Brain pericyte (primary cell): Measurements from ENCODE around the gene TMEM190.
"Not testable (repeated sequence)": the region's sequence is repeated elsewhere in the genome, so short reads cannot be mapped to it uniquely, and the experiment has no call there.

Experiments used
- DNase-seq: peaks from one replicate; pipeline ENCODE4 v3.0.0-alpha.2; 2012; ENCODE audit warnings: low read depth, low spot score

The TMEM190 gene

DNA sequence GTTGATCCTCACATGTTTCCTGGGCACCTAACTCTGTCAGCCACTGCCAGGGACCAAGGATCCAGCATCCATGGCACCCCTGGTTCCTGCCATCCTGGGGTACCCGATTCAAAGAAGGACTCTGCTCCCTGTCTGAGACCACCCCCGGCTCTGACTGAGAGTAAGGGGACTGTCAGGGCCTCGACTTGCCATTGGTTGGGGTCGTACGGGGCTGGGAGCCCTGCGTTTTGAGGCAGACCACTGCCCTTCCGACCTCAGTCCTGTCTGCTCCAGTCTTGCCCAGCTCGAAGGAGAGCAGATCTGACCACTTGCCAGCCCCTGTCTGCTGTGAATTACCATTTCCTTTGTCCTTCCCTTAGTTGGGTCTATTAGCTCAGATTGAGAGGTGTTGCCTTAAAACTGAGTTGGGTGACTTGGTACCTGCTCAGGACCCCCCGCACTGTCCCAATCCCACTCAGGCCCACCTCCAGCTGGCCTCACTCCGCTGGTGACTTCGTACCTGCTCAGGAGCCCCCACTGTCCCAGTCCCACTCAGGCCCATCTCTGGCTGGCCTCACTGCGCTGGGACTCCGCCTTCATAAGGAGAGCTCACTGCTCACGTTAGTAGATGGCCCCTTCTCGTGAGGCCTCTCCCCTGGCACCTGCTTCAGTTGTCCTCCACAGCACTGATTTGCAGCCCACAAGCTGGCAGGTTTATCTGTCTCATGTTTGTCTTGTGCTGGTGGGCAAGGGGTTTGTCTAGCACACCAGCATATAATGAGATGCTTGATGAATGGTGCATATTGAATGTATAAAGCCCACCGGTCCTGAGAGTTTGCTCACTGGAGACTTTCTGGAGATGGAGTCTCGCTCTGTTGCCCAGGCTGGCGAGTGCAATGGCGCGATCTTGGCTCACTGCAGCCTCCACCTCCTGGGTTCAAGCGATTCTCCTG is 13.0 kb downstream of the TMEM190 start:
- no peak for DNase-seq

DNA sequence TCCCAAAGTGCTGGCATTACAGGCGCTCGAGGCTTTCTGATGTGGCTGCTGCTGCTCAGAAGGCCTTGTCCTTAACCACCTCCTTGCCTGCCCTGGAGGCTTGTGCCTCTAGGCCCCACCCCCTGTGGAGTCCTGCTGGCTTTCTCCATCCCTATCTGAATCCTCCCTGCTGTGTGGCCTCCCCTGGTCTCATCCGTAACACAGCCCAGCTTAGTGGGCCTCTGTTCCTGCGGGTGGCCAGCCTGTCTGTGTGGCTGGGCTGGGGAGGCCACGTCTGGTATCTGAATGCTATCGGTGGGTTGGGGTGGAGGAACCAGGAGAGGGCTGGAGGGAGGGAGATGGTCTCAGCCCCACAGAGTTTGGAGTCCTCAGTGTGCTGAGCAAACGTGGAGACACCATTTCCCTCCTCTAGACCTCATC is 13.8 kb downstream of the TMEM190 start:
- no peak for DNase-seq

GRCh38 chr19:55391191-55391670 is 14.6 kb downstream of the TMEM190 start:
- no peak for DNase-seq

GRCh38 chr19:55391702-55392615 is 15.3 kb downstream of the TMEM190 start:
- no peak for DNase-seq

GRCh38 chr19:55392820-55393761 is 16.5 kb downstream of the TMEM190 start:
- DNase-seq: no peak

DNA sequence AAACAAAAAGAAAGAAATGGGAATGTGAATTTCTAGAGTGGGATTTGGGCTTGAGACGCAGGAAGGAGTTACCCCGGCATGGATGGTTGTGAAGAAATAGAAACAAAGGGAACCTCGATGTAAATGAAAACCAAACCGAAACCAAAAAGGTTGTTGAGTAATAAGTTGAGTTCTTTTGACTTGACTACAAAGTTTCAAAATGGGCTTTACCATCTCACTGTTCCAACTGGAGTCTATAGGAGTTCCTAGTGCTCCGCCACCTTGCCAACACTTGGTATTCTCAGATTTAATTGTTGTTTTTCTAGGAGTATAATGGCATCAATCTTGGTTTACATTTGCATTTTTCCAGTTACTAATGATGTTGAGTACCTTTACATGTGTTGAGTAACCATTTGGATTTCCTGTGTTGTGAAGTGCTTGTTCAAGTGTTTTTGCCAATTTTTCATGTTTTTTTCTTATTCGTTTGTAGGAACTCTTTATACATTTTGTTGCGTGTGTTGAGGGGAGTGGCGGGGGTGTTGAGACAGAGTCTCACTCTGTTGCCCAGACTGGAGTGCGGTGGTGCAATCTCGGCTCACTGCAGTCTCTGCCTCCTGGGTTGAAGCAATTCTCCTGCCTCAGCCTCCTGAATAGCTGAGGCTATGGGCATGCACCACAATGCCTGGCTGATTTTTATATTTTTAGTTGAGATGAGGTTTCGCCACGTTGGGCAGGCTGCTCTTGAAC is 21.7 kb downstream of the TMEM190 start:
- no peak for DNase-seq

DNA sequence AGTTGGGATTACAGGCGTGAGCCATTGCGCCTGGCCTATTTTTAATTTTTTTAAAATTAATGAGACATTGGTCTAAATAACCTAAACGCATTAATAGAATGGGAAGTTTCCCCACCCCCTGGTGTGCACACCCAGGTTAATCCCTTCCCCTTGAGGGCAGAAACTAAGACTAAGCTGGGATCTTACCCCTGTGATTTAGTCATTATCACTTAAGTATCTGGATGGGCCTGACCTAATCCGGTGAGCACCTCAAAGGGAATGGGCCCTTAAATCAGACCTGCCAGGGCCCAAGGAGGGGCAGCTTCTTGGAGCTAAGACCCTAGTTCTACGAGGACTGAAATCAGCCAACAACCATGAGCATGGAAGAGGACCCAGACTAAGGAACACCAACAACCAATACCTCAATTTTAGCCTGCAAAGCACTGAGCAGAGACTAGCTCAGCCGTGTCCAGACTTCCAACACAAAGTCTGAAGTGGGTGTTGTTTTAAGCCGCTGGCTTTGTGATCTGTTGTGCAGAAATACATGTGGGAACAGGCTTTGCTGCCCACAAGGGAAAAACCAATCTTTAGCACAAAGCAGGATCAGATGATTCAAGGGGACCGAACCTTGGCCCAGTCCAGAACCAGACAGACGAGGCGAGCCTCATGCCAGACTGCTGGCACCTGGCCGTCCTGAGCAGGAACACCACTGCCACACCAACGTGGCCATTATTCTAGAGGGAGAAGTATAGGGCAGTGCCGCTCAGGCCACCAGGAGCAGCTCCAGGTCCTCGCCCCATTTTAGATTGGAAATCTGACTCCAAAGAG is 23.9 kb downstream of the TMEM190 start:
- DNase-seq: no peak

- not testable (repeated sequence) for DNase-seq
Measured at GRCh38 chr19:55401390-55401789, 24.8 kb downstream of the TMEM190 start.

DNA sequence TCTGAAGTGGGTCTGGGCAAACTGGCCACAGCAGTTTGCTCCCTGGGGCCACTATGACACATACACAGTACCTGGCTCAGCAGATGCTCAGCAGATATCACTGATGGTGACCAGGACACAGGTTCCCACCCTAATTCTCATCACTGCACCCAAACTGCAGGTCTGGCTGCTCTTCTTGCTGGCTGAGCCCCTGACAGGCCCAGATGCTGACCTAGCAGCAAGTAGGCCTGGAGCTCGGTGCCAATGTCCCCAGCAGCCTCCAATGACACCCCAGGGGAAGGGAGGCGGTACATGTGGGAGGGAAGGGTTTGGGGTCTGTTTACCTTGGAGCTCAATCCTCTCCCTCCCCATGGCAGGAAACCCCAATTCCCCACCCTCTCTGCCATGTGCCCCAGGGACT is 25.9 kb downstream of the TMEM190 start:
- DNase-seq: no peak

GRCh38 chr19:55405638-55406037 is 29.0 kb downstream of the TMEM190 start:
- no peak for DNase-seq

DNA sequence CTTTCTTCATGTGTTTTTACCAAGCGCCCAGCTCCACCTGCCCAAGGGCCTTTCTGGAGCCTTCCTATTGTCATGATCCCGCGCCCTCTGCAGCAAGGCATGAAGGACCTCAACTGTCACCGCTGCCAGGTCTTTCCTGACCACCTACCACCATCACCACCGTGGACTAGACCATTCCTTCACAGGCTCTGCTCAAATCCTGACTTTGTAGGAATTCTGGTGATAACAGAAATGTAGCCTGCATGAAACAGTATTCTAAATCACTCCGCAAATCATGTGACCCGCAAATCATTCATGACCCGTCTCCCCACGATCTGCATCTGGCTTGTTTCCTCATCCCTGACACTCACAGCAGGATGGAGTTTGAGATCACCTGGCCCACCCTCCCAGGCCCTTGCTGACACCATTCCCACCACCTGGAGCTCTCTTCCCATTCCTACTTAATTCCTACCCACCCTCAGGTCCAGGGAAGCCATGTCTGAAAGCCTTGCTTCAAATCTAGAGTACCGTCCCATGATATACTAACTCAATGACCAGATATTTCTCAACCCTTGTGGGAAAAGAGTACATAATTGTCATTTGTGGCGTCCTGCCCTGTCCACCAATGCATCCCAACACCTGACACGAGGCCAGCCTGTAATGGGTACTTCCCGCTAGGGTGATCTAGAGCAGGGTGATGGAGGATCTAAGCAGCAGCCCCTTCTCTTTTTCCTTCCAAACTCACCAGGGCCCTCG is 29.6 kb downstream of the TMEM190 start:
- DNase-seq: no peak

- no peak for DNase-seq
Measured at GRCh38 chr19:55406826-55407549, 30.4 kb downstream of the TMEM190 start.

GRCh38 chr19:55407550-55407799 is 30.8 kb downstream of the TMEM190 start, which contains the start of gene UBE2S:
UBE2S (minus strand) TSS chr19:55407788; CDS start chr19:55407589, 199 bp downstream.
- not testable (repeated sequence) for DNase-seq

DNA sequence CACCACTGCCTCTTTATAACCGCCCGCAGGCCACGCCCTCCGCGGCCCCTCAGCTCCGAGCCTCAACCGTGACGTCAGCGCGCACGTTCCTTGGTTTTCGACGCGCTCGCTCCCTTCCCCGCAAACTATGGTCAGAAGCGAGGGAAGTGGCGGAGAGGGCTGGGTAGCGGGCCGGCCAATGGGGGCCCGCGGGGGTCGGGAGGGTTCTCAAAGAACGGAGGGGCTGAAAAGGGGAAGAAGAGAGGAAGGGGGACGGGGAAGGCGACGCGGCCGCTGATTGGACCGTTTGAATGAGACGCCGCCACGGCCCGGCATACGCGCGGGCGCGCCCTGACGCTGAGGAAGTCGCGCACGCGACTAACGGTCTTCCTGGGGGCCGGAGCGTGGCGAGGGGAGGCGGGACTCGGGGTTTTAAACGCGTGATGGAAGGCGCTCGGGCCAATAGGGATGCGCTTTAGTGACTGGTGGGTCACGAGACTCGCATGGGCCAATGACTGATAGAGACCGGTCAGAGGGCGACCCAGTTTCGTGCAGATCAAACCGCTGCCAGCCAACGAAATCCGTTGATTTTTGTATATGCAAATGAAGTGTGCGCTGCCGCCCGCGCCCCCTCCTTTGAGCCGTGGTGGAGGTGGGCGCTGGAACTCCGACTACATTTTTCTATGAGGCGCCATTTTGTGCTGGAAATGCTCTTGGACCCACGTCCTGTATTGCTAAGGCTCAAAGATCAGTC is 31.3 kb downstream of the TMEM190 start:
- DNase-seq: peak; percentile 99

- no peak for DNase-seq
Measured at GRCh38 chr19:55408533-55408872, 31.9 kb downstream of the TMEM190 start.

GRCh38 chr19:55409179-55409578 is 32.6 kb downstream of the TMEM190 start:
- DNase-seq: not testable (repeated sequence)

DNA sequence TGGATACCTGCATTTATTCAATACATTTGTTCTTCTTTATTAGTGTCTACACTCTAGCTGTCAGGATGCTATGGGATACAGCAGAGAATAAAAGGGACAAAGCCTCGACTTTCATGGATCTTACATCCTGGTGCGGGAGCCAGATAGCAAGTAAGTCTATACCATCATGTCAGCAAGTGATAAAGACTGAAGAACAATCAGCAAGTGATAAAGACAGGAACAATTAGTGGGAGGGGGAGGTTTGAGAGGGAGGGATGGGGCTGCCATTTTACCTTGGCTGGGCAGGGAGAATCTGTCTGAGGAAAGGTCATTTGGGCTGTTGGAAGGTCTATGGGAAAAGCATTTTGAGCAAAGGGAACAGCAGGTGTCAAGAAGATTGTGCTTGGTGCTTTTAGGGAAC is 33.5 kb downstream of the TMEM190 start:
- no peak for DNase-seq

- peak; percentile 31 for DNase-seq
Measured at GRCh38 chr19:55418185-55418584, 41.6 kb downstream of the TMEM190 start.
